ENCODE measurements around the gene CUL4A.
A peak's percentile ranks its signal among the peaks of the same experiment; 100 is the strongest.
"Not testable (repeated sequence)": the region's sequence is repeated elsewhere in the genome, so short reads cannot be mapped to it uniquely, and the experiment has no call there.

CUL4A gene

GRCh38 chr13:113209336-113209758 is at the start of gene CUL4A:
TSS of gene CUL4A (plus strand) at chr13:113209613. CDS start at chr13:113209628, 15 bp downstream.
- peak; percentile 40 to 47 for DNase-seq

- no peak for DNase-seq
Measured at GRCh38 chr13:113159701-113160100, 49.7 kb upstream of the CUL4A start.

- DNase-seq, result no peak
Measured at GRCh38 chr13:113160983-113161382, 48.4 kb upstream of the CUL4A start.

- DNase-seq, result no peak
Measured at GRCh38 chr13:113161433-113161832, 48.0 kb upstream of the CUL4A start.

- not testable (repeated sequence) for DNase-seq
Measured at GRCh38 chr13:113161975-113162374, 47.4 kb upstream of the CUL4A start.

- DNase-seq, result no peak
Measured at GRCh38 chr13:113162783-113163685, 46.4 kb upstream of the CUL4A start.

GRCh38 chr13:113164492-113164891 is 44.9 kb upstream of the CUL4A start:
- no peak for DNase-seq

GRCh38 chr13:113166266-113166665 is 43.1 kb upstream of the CUL4A start:
- DNase-seq, result no peak

GRCh38 chr13:113166681-113167080 is 42.7 kb upstream of the CUL4A start:
- no peak for DNase-seq

GRCh38 chr13:113167155-113167554 is 42.3 kb upstream of the CUL4A start:
- no peak for DNase-seq

- no peak for DNase-seq
Measured at GRCh38 chr13:113167575-113167974, 41.8 kb upstream of the CUL4A start.

GRCh38 chr13:113168211-113168610 is 41.2 kb upstream of the CUL4A start:
- no peak for DNase-seq

- DNase-seq, result no peak
Measured at GRCh38 chr13:113169277-113170272, 39.8 kb upstream of the CUL4A start.

GRCh38 chr13:113170511-113170910 is 38.9 kb upstream of the CUL4A start:
- DNase-seq, result no peak

- no peak for DNase-seq
Measured at GRCh38 chr13:113171250-113172125, 37.9 kb upstream of the CUL4A start.

- DNase-seq, result no peak
Measured at GRCh38 chr13:113172419-113172926, 36.9 kb upstream of the CUL4A start.

GRCh38 chr13:113176280-113176679 is 33.1 kb upstream of the CUL4A start:
- no peak for DNase-seq

- DNase-seq, result no peak
Measured at GRCh38 chr13:113176822-113177221, 32.6 kb upstream of the CUL4A start.

- no peak for DNase-seq
Measured at GRCh38 chr13:113178070-113178895, 31.1 kb upstream of the CUL4A start.

- no peak for DNase-seq
Measured at GRCh38 chr13:113178896-113179167, 30.6 kb upstream of the CUL4A start.
